HG03571 (cell line): ENCODE measurements around the gene TMEM239.

Experiments
- ATAC-seq: cut with Tn5 transposase; IDR thresholded peaks from one replicate; pipeline ENCODE4 v1.9.1; 2021; ENCODE audit not compliant: unreplicated experiment

TMEM239 gene

DNA sequence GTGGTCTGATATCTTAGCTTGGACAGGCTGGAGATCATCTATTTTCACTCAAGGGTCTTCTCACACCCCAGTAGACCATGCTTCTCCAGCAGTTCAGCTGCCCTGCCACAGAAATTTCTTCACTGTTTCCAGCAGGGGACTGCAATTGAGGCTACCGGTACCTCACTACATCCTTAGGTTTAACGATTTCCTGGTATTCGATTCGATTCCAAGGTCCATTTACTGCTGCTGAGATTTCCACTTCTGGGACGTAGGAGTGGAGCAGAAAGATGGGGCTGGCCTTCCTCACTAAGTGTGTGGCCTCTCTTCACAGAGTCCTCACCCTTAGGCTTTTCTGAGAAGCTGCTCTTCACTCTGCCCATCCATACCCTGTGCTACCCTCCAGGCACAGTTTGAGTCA lies 30.5 kb downstream of the TMEM239 start:
- no peak for ATAC-seq

DNA sequence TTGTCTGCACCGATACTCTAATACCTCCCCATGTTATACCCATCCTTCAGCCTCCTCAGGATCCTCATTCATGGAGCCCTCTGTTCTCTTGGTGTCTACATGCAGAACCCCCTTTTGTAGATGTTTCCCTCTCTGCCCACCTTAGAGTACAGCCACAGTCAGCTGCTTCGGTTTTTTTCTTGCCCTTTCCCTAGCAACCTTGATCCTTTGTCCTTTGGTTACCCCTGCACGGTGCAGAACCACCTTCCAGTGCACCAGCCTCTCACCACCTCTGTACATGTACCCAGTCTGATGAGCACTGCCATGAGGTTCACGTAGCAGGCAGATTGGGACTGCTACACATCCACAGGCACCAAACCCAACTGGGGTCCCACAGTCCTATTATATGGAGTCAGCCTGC lies 31.6 kb downstream of the TMEM239 start:
- ATAC-seq: no peak

DNA sequence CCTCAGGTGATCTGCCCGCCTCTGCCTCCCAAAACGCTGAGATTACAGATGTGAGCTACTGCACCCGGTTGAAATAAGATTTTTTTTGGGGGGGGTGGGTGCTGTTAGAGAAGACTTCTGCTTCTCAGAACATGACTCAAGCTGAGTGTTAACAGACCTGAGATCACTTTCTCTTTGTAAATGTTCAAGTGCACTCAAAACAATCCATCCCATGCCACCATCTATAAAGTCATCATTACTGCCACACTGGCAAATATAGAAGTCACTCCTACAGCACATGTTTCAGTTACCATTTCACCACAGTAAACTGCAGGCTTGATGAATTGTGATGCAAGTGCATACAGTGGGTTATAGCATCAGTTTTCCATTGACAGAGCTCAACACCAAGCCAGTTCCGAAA lies 33.4 kb downstream of the TMEM239 start:
- ATAC-seq: no peak

DNA sequence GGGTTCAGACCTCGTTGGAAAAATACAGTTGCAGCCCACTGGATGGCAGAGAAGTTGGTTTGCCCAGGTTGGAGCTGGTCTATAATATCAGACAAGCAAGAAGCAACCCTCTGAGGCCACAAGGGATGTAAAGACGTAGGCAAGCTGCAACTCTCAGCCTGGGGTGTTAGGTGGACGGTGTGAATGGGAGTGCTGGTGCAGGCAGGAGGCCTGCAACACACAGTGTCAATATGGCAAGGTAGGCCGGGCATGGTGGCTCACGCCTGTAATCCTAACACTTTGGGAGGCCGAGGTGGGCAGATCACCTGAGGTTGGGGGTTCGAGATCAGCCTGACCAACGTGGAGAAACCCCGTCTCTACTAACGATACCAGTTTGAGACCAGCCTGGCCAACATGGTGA lies 34.9 kb downstream of the TMEM239 start:
- ATAC-seq: no peak

DNA sequence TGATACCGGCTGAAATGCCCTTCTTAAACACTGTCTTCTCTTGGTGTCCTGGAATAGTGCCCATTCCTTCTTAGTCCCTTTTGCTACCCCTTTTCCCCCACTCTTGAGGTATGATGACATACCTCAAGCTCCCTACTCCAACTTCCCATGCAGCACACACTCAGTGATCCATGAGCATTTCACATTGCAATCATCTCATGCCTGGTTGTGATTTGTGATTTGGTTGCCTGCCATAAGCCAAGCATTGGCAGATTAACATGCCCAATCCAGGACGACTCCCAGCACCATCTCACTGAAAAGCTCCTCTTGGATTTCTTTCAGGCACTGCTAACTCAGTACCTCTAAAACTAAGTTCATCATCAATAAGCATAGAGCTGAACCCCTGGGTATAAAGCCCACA lies 42.4 kb downstream of the TMEM239 start:
- ATAC-seq: no peak

DNA sequence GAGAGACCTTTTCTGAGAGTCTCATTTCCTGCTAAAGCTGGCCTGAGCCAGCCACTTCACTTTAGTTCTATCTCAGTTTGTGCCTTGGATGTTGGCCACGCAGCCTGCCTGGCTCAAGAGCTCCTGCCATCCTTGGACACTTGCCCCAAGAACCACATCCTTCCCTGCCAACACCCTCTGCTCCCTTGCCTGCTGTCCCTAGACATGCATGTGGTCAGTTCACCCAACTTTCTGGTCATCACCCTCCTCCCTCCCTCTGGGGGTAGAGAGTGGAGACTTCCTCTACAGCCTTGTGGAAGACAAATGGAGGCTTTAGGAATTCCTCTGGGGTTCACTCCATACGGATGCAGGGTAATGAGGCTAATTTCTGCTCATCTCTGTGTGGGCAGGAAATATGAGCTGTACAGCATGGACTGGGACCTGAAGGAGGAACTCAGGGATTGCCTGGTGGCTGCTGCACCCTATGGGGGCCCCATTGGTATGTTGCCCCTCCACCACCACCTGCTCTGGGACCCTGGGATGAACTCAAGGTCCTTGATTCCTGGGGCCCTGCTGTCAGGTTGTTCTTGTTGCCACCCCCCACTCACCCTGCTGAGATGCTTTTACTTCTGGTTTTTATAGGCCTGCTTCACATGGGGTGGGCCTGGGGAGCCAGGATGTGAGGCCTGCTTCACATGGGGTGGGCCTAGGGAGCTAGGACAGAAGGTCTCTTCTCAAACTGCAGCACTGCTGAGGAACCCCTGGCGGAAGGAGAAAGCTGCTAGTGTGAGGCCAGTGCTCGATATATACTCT lies 43.4 kb downstream of the TMEM239 start:
- ATAC-seq: no peak

DNA sequence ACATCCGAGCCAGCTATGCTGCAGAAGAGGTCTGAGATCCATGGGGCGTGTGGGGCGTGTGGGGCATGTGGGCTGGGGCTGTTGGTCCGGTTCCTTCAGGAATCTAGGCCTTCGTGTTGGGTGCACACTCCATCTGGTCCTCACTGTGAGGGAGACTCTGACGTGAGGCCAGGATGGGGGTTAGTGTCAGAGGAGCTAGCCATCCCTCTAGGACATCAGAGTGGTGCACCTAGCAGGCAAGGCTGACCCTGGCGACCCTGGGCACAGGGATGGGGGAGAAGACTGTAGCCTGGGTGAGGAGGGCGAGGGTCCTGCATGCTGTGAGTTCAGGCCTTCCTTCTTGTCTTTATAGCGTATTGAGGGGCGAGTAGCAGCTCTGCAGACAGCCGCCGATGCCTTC lies 48.5 kb downstream of the TMEM239 start:
- ATAC-seq: no peak

DNA sequence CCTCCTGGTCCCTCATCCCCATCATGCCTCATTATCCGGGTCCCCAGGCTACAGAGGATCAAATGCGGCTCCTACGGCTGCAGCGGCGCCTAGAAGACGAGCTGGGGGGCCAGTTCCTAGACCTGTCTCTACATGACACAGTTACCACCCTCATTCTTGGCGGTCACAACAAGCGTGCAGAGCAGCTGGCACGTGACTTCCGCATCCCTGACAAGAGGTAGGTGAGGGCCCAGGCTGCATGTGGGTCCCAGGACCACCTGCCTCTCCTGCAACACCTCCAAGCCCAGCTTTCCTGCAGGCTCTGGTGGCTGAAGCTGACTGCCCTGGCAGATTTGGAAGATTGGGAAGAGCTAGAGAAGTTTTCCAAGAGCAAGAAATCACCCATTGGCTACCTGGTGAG lies 48.9 kb downstream of the TMEM239 start:
- ATAC-seq: no peak

DNA sequence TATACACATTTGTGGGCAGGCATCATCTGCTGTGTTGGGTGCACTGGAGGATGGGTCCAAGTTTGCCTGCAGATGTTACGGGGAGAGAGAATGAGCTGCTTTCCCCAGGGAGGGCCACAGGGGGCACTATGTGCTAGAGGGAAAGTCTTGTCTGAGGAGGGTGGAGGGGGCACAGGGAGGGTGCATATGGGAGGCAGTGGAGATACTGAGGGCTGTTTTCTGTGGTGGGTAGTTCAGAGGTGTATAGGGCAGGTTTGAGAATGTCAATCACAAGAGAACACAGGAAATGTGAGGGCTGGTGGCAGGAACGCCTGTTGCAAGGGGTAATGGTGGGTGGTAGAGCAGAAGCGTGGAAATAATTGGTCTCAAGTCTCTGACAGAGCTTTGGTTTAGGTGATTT lies 49.5 kb downstream of the TMEM239 start:
- no peak for ATAC-seq

DNA sequence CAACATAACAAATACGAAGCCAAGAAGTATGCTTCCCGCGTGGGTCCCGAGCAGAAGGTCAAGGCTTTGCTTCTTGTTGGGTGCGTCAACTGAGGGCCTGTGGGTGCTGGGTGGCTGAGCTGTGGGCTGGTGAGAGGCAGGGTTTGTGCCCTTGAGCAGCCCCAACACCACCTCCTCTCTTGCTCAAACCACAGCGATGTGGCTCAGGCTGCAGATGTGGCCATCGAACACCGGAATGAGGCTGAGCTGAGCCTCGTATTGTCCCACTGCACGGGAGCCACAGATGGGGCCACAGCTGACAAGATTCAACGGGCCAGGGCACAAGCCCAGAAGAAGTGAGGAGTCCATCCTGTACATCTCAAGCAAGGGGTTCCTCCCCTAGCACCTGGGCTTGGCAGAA lies 50.1 kb downstream of the TMEM239 start:
- no peak for ATAC-seq

DNA sequence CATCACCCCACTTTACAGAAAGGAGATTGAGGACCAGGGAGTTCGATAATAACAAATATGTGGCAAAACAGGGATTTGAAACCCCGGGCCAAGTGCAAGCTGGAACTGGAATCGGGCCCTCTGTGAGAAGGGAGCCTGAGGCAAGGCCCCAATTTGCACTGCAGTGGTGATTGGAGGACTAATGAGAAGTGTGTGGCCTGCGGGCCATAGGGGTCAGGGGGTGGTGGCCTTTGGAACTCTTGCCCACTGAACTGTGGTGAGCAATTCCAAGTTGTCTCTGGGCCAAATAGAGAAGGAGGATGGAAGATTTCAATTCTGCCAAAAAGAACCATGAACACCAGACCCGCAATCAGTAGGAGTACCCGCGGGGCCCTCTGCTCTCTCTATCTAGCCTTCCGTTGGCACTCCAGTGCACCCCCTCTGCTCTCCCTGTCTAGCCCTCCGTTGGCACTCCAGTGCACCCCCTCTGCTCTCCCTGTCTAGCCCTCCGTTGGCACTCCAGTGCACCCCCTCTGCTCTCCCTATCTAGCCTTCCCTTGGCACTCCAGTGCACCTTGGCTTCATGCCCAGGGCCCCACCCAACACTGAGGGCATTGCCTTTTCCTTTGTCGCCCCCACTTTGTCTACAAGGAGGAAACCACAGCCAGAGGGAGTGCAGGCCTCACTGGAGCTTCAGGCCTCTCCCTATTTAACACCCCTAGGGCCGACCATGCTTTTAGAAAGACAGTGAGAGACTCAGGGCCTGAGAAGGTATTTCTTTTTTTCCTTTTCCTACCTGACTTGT lies 51.1 kb downstream of the TMEM239 start:
- no peak for ATAC-seq
